Skeletal muscle satellite cell (primary cell): ENCODE measurements around the gene SCYGR3.

Source experiments
- H3K27me3 ChIP-seq: 2 replicates; pipeline ENCODE4 v1.7.0; 2013; ENCODE audit warnings: low read length; ENCODE audit not compliant: control insufficient read depth, insufficient read depth
- H3K36me3 ChIP-seq: 2 replicates; pipeline ENCODE4 v1.7.0; 2013; ENCODE audit warnings: mild to moderate bottlenecking, control low read depth, low read length; ENCODE audit not compliant: insufficient read depth
- H3K4me1 ChIP-seq: 2 replicates; pipeline ENCODE4 v1.7.0; 2013; ENCODE audit warnings: low read length; ENCODE audit not compliant: control insufficient read depth, insufficient read depth
- H3K4me2 ChIP-seq: 2 replicates; pipeline ENCODE4 v1.7.0; 2013; ENCODE audit warnings: mild to moderate bottlenecking, low read length
- H3K4me3 ChIP-seq: 2 replicates; pipeline ENCODE4 v1.7.0; 2013; ENCODE audit warnings: low read length
- H3K9ac ChIP-seq: 2 replicates; pipeline ENCODE4 v1.7.0; 2013; ENCODE audit warnings: mild to moderate bottlenecking, low read depth, low read length, moderate library complexity
- H3K9me3 ChIP-seq: replicated peaks from 2 replicates; pipeline ENCODE4 v1.7.0; 2013; ENCODE audit warnings: mild to moderate bottlenecking, control low read depth, low read length

SCYGR3 gene

GRCh38 chr2:227582369-227582768 lies 32.3 kb downstream of the SCYGR3 start:
- Histone ChIP-seq H3K36me3 (no peaks in the 10 kb centered on the region), H3K27me3 (no peaks in the 10 kb centered on the region), H3K4me3 (no peak overlapping the region), H3K9me3 (peaks cover 3% of the 10 kb centered on the region), H3K9ac (no peak overlapping the region), H3K4me1 (no peaks in the 10 kb centered on the region), H3K4me2 (no peak overlapping the region)

GRCh38 chr2:227579791-227580190 lies 34.8 kb downstream of the SCYGR3 start:
- Histone ChIP-seq H3K4me3 (no peak overlapping the region), H3K27me3 (no peaks in the 10 kb centered on the region), H3K4me1 (no peaks in the 10 kb centered on the region), H3K36me3 (no peaks in the 10 kb centered on the region), H3K4me2 (no peak overlapping the region), H3K9ac (no peak overlapping the region), H3K9me3 (peaks cover 3% of the 10 kb centered on the region)

- H3K4me3 ChIP-seq: no peak overlapping the region
- H3K4me1 ChIP-seq: no peaks in the 10 kb centered on the region
- H3K4me2 ChIP-seq: no peak overlapping the region
- H3K9me3 ChIP-seq: peaks cover 3% of the 10 kb centered on the region
- no peaks in the 10 kb centered on the region for H3K27me3 ChIP-seq
- H3K9ac ChIP-seq: no peak overlapping the region
- no peaks in the 10 kb centered on the region for H3K36me3 ChIP-seq
These were observed 36.0 kb downstream of the SCYGR3 start for GRCh38 chr2:227578642-227579041.

GRCh38 chr2:227577555-227577954 lies 37.1 kb downstream of the SCYGR3 start:
- Histone ChIP-seq H3K4me1 (no peaks in the 10 kb centered on the region), H3K4me2 (no peak overlapping the region), H3K27me3 (no peaks in the 10 kb centered on the region), H3K9me3 (peaks cover 3% of the 10 kb centered on the region), H3K9ac (no peak overlapping the region), H3K4me3 (no peak overlapping the region), H3K36me3 (no peaks in the 10 kb centered on the region)

- H3K4me3 ChIP-seq: no peak overlapping the region
- no peaks in the 10 kb centered on the region for H3K4me1 ChIP-seq
- no peak overlapping the region for H3K4me2 ChIP-seq
These were observed 37.8 kb downstream of the SCYGR3 start for GRCh38 chr2:227576812-227577211.

GRCh38 chr2:227576110-227576509 lies 38.5 kb downstream of the SCYGR3 start:
- H3K27me3 ChIP-seq: no peaks in the 10 kb centered on the region
- no peaks in the 10 kb centered on the region for H3K9me3 ChIP-seq
- H3K36me3 ChIP-seq: no peaks in the 10 kb centered on the region
- no peak overlapping the region for H3K4me3 ChIP-seq
- H3K4me2 ChIP-seq: no peak overlapping the region
- no peaks in the 10 kb centered on the region for H3K4me1 ChIP-seq
- H3K9ac ChIP-seq: no peak overlapping the region

More at GRCh38 chr2:227576812-227577211, 37.8 kb downstream of the SCYGR3 start:
- Histone ChIP-seq H3K9ac (no peak overlapping the region), H3K9me3 (no peaks in the 10 kb centered on the region), H3K27me3 (no peaks in the 10 kb centered on the region), H3K36me3 (no peaks in the 10 kb centered on the region)

GRCh38 chr2:227570615-227571014 lies 44.0 kb downstream of the SCYGR3 start:
- Histone ChIP-seq H3K4me1 (no peaks in the 10 kb centered on the region), H3K9ac (no peak overlapping the region), H3K9me3 (no peaks in the 10 kb centered on the region), H3K4me3 (no peak overlapping the region), H3K27me3 (no peaks in the 10 kb centered on the region), H3K36me3 (no peaks in the 10 kb centered on the region), H3K4me2 (no peak overlapping the region)

GRCh38 chr2:227568852-227569169 lies 45.8 kb downstream of the SCYGR3 start:
- peaks cover 4% of the 10 kb centered on the region for H3K36me3 ChIP-seq

GRCh38 chr2:227566012-227566411 lies 48.6 kb downstream of the SCYGR3 start:
- no peak overlapping the region for H3K4me3 ChIP-seq
- no peak overlapping the region for H3K4me2 ChIP-seq
- no peak overlapping the region for H3K9ac ChIP-seq
- peaks cover 15% of the 10 kb centered on the region for H3K36me3 ChIP-seq
- H3K4me1 ChIP-seq: no peaks in the 10 kb centered on the region
- no peaks in the 10 kb centered on the region for H3K27me3 ChIP-seq
- no peaks in the 10 kb centered on the region for H3K9me3 ChIP-seq

More at GRCh38 chr2:227568852-227569169, 45.8 kb downstream of the SCYGR3 start:
- no peaks in the 10 kb centered on the region for H3K9me3 ChIP-seq
- H3K27me3 ChIP-seq: no peaks in the 10 kb centered on the region
- H3K4me3 ChIP-seq: no peak overlapping the region
- H3K4me2 ChIP-seq: no peak overlapping the region
- no peaks in the 10 kb centered on the region for H3K4me1 ChIP-seq
- H3K9ac ChIP-seq: no peak overlapping the region

GRCh38 chr2:227565080-227565479 lies 49.6 kb downstream of the SCYGR3 start:
- no peak overlapping the region for H3K4me2 ChIP-seq
- H3K9me3 ChIP-seq: no peaks in the 10 kb centered on the region
- no peaks in the 10 kb centered on the region for H3K4me1 ChIP-seq
- no peak overlapping the region for H3K9ac ChIP-seq
- H3K36me3 ChIP-seq: peaks cover 18% of the 10 kb centered on the region
- H3K4me3 ChIP-seq: no peak overlapping the region
- no peaks in the 10 kb centered on the region for H3K27me3 ChIP-seq
